Cardiac muscle cell (in vitro differentiated cells and primary cell): ENCODE measurements around the gene TRAF3IP1. TPM values are rescaled to one million over a fixed set of nuclear protein-coding genes. Genes with fewer than 3 reads are reported as not detected.
"Not testable (repeated sequence)": the region's sequence is repeated elsewhere in the genome, so short reads cannot be mapped to it uniquely, and the experiment has no call there.

Experiments
- DNase-seq, 2 donors: peaks; one replicate each; pipeline versions ENCODE4 v3.0.0 to v3.0.0-alpha.2; 2010 to 2017; ENCODE audit warnings: low read depth in 1 of 2, low spot score in 1 of 2
- H3K27ac ChIP-seq: fragments of 200-600 bp; sonication (generic); 2 replicates; pipeline ENCODE4 v1.5.1; 2016
- H3K27me3 ChIP-seq: fragments of 200-600 bp; sonication (generic); 2 replicates; pipeline ENCODE4 v1.6.0; 2016; ENCODE audit warnings: control low read depth
- H3K36me3 ChIP-seq: fragments of 200-600 bp; sonication (generic); 2 replicates; pipeline ENCODE4 v1.5.1; 2016; ENCODE audit warnings: control low read depth
- H3K4me1 ChIP-seq: fragments of 200-600 bp; sonication (generic); 2 replicates; pipeline ENCODE4 v1.8.1; 2017; ENCODE audit warnings: low read depth, mild to moderate bottlenecking, mixed run types
- H3K4me3 ChIP-seq: fragments of 200-600 bp; sonication (generic); 2 replicates; pipeline ENCODE4 v1.5.1; 2016; ENCODE audit warnings: mild to moderate bottlenecking
- H3K9me3 ChIP-seq: fragments of 200-600 bp; sonication (generic); 2 replicates; pipeline ENCODE4 v1.5.1; 2017; ENCODE audit warnings: low read depth, mild to moderate bottlenecking, control low read depth
- polyA plus RNA-seq: library from polyadenylated mRNA; unstranded; fragments of >200 nt; fragmentation: Nextera tagmentation; extraction: Ambion mirVana; gene quantifications from 2 replicates; pipeline ENCODE4 v1.2.1, GENCODE V29; 2016
- total RNA-seq: library from RNA; depleted of rRNA; stranded (reverse); fragments of >200 nt; gene quantifications from 2 replicates; pipeline ENCODE4 v1.2.3, GENCODE V29; 2016
- TF ChIP-seq, protein P1 (sequence below): IDR thresholded peaks from 2 replicates; pipeline ENCODE4 v1.5.1; 2012; ENCODE audit warnings: low read depth, mild to moderate bottlenecking, low read length

Gene TRAF3IP1
- total and polyA plus RNA-seq, 2 experiments from 2014 or later, result 8.3 to 12.1 TPM

DNA sequence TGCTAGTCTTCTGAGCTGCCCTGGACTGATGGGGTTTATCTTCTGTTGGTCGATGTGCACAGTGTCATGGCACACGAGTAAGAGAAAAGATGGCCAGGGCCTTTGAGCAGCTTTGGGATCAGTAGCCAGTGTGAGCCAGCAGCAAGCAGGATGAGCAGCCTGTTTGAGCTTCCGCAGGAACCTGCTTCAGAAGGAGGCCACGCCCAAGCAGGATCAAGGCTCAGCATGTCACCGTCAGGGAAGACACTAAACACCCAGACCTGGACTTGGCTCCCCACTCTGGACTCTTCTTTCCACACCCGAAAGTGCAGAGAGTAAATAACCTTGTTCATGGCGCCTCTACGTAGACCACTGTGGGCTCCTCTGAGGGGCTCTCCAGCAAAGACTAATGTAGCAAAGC, 81.2 kb downstream of the TRAF3IP1 start:
- H3K4me1 ChIP-seq, result no peaks in the 10 kb centered on the region
- no peaks in the 10 kb centered on the region for H3K27me3 ChIP-seq
- H3K27ac ChIP-seq, result no peak overlapping the region
- DNase-seq, result no peak
- peaks cover 6% of the 10 kb centered on the region for H3K36me3 ChIP-seq
- H3K4me3 ChIP-seq, result no peak overlapping the region
- TF ChIP-seq, protein P1, sequence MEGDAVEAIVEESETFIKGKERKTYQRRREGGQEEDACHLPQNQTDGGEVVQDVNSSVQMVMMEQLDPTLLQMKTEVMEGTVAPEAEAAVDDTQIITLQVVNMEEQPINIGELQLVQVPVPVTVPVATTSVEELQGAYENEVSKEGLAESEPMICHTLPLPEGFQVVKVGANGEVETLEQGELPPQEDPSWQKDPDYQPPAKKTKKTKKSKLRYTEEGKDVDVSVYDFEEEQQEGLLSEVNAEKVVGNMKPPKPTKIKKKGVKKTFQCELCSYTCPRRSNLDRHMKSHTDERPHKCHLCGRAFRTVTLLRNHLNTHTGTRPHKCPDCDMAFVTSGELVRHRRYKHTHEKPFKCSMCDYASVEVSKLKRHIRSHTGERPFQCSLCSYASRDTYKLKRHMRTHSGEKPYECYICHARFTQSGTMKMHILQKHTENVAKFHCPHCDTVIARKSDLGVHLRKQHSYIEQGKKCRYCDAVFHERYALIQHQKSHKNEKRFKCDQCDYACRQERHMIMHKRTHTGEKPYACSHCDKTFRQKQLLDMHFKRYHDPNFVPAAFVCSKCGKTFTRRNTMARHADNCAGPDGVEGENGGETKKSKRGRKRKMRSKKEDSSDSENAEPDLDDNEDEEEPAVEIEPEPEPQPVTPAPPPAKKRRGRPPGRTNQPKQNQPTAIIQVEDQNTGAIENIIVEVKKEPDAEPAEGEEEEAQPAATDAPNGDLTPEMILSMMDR, result no peak
- H3K9me3 ChIP-seq, result no peaks in the 10 kb centered on the region

DNA sequence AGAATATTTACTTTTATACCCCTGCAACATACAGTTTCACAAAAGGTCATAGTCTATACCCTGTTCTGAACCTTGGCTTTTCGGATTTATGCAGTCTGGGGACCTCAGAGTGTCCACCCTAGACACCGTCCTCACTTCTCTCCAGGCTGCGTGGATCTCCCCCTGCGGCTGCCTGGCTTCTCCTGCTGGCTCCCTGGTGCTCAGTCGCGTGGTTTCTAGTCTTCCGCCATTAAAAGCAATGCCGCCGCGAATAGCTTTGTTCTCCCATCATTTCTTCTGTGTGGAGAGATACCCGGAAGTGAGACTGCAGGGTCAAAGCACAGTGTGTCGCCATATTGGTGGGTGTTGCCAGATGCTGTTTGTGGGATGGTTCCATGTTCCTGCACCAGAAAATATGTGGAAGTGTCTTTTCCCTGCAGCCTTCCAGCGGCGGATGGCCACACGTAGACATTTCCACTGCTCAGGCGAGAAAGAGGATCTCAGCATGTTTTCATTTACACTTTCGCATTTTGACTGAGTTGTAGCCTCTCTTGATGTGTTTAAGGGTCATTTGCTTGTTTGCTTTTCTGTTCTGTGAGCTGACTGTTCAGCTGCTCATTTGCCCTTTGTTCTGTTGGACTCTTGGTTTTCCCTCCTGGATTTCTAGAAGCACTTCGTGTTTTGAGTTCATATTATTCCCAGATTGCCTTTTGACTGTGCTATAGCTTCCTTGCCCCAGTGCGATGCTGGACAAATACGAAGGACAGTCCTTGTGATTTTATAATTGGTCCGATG, 83.5 kb downstream of the TRAF3IP1 start:
- H3K27ac ChIP-seq, result no peak overlapping the region
- H3K4me1 ChIP-seq, result no peaks in the 10 kb centered on the region
- TF ChIP-seq, protein P1, result no peak
- no peak for DNase-seq
- no peaks in the 10 kb centered on the region for H3K9me3 ChIP-seq
- H3K4me3 ChIP-seq, result no peak overlapping the region
- no peaks in the 10 kb centered on the region for H3K27me3 ChIP-seq
- peaks cover 6% of the 10 kb centered on the region for H3K36me3 ChIP-seq

DNA sequence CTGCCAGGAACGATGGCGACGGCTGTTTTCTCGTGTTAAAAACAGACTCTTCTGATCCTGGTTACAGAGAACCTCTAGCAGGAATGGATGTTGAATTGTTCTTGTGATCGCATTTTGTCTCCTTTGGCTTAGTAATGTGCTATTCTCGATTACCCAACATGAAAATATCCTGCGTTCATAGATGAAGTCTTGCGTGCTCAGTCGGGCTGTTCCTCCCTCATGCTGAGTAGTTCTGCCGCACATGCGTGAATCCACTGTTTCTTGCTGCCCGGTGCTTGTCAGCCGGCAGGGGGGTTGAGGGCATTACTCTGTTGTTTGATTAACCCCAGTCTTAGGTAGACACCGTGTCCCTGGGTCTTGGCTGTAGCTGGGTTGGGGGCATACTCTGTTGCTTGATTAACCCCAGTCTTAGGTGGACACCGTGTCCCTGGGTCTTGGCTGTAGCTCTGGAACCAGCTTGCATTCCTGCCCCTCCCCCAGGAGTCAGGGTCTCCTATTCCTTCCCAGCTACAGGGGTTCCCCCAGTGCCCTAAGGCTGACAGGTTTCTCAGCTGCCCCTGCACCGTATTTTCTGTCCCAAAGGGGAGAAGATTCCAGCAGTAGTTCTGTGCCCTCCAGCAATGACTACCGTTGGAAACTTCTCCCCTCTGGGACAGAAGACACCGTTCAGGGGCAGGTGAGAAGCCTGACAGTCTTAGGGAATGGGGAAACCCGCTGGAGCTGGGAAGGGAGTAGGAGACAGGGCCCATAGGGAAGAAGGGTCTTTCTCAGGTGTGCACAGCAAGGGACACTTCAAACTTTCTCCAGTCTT, 84.3 kb downstream of the TRAF3IP1 start:
- H3K27me3 ChIP-seq, result no peaks in the 10 kb centered on the region
- no peaks in the 10 kb centered on the region for H3K4me1 ChIP-seq
- H3K9me3 ChIP-seq, result no peaks in the 10 kb centered on the region
- peaks cover 6% of the 10 kb centered on the region for H3K36me3 ChIP-seq
- no peak overlapping the region for H3K27ac ChIP-seq
- no peak overlapping the region for H3K4me3 ChIP-seq
- TF ChIP-seq, protein P1, result no peak
- no peak for DNase-seq

DNA sequence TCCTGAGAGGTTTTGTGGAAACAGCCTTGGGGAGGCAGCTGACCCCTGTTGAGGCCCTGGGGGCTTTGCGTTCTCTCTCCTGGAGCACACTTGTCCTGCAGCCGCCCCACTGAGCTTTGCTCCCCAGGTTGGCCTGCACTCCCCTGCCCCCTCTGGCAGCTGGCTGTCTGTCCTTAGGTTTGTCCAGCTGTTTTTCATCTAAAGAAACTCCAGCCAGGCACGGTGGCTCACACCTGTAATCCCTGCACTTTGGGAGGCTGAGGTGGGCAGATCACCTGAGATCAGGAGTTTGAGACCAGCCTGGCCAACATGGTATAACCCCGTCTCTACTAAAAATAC, 84.9 kb downstream of the TRAF3IP1 start:
- not testable (repeated sequence) for H3K36me3 ChIP-seq, H3K4me1 ChIP-seq, H3K27ac ChIP-seq, H3K9me3 ChIP-seq, H3K4me3 ChIP-seq, DNase-seq, H3K27me3 ChIP-seq

DNA sequence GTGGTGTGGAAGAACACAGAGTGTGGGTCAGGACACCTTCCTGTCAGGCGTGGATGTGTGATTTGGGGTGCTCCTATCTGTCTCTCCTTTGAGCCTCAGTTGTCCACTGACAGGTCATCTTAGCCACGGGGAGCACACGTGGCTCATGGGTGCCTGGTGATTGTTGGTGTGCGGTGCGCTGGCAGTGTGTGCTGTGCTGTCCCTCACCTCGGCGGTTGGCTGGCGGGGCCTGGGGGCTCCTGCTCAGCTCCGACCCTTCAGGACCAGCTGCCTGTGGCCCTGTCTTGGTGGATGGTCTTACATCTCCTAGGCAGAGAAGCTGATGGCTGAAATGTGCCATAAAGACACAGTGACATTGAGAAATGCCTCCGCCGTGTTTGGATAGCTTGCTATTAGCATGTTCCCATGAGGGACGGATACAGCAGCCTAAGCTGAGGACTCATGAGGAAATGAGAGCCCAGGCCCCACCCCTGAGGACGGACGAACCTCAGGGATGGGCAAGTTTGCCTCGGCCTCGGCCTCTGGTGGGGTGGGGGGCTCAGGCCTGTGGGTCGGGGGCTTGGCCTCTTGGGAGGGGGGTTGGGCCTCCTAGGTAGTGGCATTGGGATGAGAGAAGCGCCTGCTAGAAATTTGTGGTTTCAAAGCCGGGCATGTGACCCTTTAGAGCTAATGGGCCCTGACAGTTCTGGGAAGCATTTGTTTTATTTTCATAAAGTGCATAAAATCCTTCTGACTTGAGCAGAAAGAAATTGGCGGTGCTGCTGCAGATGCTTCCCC, 86.1 kb downstream of the TRAF3IP1 start:
- TF ChIP-seq, protein P1, result no peak
- Histone ChIP-seq H3K36me3 (peaks cover 3% of the 10 kb centered on the region), H3K27me3 (no peaks in the 10 kb centered on the region), H3K4me3 (no peak overlapping the region), H3K9me3 (no peaks in the 10 kb centered on the region), H3K4me1 (no peaks in the 10 kb centered on the region), H3K27ac (no peak overlapping the region)
- DNase-seq, result no peak
